GM18861 (cell line): ENCODE data around the gene PSTPIP1.

Source experiments
- ATAC-seq: cut with Tn5 transposase; IDR thresholded peaks from one replicate; pipeline ENCODE4 v1.9.1; 2021; ENCODE audit not compliant: unreplicated experiment

Gene PSTPIP1

DNA sequence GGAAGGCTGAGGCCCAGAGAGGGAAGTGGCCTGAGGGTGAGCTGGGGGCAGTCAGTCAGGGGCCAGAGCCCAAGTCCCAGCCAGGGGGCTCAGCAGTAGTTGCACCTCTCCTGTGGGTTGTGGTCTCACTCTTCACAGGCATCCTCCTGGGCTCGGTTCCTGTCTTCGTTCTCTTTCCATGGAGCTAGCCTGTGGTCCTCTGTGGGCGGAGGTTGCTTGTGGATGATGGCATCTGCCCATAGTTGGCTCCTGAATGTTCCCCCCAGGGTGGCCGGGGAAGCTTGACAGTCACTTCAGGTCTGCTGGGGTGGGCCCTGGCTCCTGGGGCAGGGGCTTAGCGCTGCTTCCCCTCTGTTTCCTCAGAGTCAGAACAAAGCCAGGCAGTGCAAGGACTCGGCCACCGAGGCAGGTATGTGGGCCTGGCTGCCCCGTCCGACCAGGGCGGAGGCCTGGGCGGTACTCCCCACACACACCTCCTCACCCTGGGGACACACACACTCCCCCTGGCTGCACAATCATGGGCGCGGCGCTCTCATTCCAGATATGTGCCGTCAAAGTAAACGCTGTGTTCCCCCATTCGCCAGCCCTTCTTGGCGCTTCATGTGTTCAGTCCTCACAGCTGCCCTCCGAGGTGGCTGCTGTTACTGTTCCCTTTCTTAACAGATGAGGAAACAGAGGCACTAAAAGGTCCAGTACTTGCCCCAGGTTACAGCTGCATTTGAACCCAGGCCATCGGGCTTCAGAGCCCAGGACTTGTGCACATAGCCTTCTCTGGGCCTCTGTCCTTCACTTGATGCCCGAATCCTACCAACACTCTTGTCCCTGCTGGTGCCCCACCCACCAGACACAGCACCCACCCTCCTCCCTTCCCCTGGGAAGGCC, 34.5 kb downstream of the PSTPIP1 start:
- no peak for ATAC-seq

GRCh38 chr15:77030048-77030927, 35.4 kb downstream of the PSTPIP1 start:
- ATAC-seq: no peak

GRCh38 chr15:77030928-77031375, 36.0 kb downstream of the PSTPIP1 start:
- no peak for ATAC-seq

GRCh38 chr15:77031376-77032050, 36.6 kb downstream of the PSTPIP1 start:
- ATAC-seq: no peak

DNA sequence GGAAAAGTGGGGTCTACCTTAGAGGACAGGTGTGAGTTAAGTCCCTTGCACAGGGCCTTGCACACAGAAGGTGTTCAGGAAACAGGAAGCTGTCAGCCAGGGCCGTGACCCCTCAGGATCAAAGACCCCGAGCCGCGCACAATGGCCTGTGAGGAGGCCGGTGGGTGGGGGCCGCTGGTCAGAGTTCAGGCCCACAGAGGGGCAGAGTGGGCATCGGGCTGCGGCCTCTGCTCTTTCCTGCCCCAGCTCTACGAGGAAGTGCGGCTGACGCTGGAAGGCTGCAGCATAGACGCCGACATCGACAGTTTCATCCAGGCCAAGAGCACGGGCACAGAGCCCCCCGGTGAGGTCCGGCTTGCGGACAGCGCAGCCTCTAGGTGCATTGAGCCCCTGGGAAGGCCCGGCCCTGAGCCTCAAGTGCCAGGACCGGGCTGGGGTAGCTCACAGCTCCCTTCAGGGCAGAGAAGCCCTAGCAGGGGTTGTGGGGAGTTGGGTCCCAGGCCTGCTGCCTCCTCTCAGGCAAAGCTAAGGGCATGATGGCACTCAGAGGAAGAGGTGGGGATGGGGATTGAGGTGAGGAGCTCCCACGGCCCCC, 37.2 kb downstream of the PSTPIP1 start:
- no peak for ATAC-seq

- ATAC-seq: no peak
Observed at GRCh38 chr15:77032647-77033416, 37.9 kb downstream of the PSTPIP1 start.

- ATAC-seq: no peak
Observed at GRCh38 chr15:77033417-77033728, 38.4 kb downstream of the PSTPIP1 start.

- ATAC-seq: no peak
Observed at GRCh38 chr15:77033729-77034671, 39.1 kb downstream of the PSTPIP1 start.

DNA sequence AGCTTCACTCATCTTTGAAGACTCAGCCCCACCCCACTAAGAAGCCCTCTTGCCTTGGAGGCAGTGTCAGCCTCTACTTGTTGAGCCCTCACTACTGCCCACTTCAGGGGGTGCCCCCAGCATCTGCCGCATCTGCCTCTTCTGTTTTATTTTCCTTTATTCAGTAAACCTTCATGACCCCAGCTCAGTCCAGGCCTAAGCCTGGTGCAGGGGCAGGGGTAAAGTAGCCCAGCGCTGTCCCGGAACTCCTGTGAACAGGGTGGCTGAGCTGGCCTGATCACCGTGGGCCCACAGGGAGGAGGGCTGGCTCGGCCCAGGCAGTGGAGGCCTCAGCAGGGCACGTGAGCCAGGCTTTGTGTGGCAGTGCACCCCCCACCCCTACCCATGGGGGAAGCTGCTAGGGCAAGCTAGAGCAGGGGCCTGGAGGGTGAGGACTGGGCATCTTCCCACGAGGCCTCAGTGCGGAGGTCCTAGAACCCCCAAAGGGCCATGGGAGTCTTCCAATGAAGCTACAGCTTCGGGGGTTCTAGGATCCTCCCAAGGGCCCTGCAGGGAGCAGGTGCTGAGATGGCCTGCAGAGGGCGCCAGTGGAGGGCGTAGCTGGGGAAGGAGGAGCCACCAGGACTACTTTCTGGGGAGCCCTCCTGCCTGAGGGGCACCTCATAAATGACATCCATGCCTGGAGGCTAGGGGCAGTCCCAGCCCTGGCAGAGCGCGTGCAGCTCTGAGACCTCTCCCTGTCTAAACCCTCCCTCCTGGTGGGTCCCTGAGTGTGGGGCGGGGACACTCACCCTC, 40.0 kb downstream of the PSTPIP1 start:
- no peak for ATAC-seq

- no peak for ATAC-seq
Observed at GRCh38 chr15:77035584-77035983, 40.7 kb downstream of the PSTPIP1 start.

GRCh38 chr15:77035999-77036471, 41.1 kb downstream of the PSTPIP1 start:
- ATAC-seq: no peak

- no peak for ATAC-seq
Observed at GRCh38 chr15:77036537-77037387, 41.8 kb downstream of the PSTPIP1 start.

- ATAC-seq: no peak
Observed at GRCh38 chr15:77037388-77038209, 42.7 kb downstream of the PSTPIP1 start.

GRCh38 chr15:77038312-77039216, 43.6 kb downstream of the PSTPIP1 start:
- no peak for ATAC-seq

DNA sequence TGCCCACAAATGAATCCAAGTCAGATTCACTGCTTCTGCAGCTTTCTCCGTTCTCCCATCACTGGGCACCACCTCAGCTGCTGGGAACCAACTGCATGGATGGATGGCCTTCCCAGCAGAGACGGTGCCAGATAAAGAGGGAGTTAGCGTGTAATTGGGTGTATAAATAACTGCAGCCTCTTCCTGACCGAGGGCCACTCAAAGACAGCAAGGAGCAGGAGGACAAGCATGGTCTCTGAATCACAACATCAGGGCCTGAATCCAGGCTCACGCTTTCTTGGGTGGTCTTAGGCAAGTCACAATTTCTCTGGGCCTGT, 44.2 kb downstream of the PSTPIP1 start:
- no peak for ATAC-seq

DNA sequence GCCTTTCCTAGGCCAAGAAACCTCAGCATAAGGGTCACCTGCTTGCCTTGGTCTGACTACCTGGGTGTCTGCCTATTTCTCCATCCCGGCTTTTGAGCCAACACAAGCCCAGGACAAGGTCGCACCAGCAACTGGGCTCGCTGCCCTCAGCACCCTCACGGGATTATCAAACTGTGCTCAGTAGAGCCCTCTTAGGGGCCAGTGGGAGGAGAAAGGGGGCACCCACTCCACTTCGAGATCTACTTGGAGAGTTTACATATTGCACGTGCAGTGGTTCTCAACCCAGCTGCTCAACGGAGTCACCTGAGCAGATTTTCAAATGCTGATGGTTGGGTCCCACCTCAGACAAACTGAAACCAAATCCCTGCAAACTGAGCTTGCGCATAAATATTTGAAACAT, 44.9 kb downstream of the PSTPIP1 start:
- ATAC-seq: no peak
